ENCODE results near the gene MSGN1. TPM values are rescaled to one million over a fixed set of nuclear protein-coding genes. Genes with fewer than 3 reads are reported as not detected.

Gene MSGN1
- total RNA-seq, 4 donors from 2014 or later, result not detected

DNA sequence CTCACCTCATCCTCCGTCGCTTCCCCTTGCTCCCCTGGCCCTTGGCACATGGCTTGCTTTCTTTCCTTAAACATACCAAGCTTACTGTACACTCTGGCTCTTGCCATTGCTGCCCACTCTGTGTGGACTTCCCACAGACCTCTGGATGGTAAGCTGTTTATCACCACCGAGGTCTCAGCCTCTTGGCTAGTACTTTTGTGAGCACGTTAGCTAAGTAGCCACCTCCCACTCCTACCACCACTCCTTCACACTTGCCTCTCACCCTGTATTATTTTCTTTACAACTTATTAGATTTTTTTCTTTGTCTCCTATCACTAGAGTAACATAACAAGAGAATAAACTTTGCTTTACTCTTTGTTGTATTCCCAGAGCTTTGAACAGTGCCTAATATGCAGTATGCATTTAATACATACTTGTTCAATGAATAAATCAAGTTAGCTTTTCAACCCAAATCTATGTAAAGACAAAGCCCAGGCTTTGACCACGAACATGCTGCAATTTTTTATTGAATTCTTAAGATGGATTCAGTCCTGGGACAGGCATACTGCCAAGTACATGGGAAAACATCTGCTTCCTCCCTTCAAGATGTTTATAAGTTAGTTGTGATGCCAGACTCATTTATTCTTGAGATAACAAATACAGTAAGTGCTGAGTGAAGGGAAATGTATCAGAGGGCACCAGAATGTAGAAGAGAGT is 25.0 kb upstream of the MSGN1 start:
- Histone ChIP-seq H3K9me3 (no peaks in the 10 kb centered on the region), H3K4me1 (peaks cover 27 to 30% of the 10 kb centered on the region in 2 donors), H3K4me3 (no peak overlapping the region), H3K27me3 (no peaks in the 10 kb centered on the region), H3K36me3 (no peaks in the 10 kb centered on the region), H3K27ac (no peak overlapping the region)
- TF ChIP-seq, protein P1, sequence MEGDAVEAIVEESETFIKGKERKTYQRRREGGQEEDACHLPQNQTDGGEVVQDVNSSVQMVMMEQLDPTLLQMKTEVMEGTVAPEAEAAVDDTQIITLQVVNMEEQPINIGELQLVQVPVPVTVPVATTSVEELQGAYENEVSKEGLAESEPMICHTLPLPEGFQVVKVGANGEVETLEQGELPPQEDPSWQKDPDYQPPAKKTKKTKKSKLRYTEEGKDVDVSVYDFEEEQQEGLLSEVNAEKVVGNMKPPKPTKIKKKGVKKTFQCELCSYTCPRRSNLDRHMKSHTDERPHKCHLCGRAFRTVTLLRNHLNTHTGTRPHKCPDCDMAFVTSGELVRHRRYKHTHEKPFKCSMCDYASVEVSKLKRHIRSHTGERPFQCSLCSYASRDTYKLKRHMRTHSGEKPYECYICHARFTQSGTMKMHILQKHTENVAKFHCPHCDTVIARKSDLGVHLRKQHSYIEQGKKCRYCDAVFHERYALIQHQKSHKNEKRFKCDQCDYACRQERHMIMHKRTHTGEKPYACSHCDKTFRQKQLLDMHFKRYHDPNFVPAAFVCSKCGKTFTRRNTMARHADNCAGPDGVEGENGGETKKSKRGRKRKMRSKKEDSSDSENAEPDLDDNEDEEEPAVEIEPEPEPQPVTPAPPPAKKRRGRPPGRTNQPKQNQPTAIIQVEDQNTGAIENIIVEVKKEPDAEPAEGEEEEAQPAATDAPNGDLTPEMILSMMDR (IDR thresholded peaks at IDR 0.05 in 4 of 5, conservative IDR thresholded peaks at IDR 0.05 in 1 of 5), result no peak
- TF ChIP-seq POLR2A (IDR thresholded peaks at IDR 0.05), result no peak
- in situ Hi-C loops (cut with MboI; ENCODE audit: low sequenced_read_pairs in 4 of 4), result no loop called here
- intact Hi-C loops (cut with DNase I; ENCODE audit: low total_unique reads), result no loop called here
- ATAC-seq, result no peak
- DNase-seq, result no peak

DNA sequence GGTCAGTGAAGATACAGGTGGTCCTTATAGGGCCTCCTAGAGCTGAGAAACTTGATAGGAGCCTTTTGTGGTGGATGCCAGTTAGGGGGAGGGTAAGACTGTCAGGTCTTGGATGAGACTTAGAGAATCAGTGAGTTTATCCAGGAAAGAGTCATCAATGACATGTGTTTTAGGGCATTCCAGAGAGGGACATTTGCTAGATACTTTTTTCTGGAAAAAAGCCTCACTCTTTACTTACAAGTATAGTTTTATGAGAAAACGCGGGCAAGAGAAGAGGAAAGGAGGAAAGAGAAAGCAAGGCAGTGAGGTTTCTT is 24.5 kb upstream of the MSGN1 start:
- Histone ChIP-seq H3K9me3 (no peaks in the 10 kb centered on the region), H3K36me3 (no peaks in the 10 kb centered on the region), H3K4me3 (no peak overlapping the region), H3K4me1 (peaks cover 27 to 30% of the 10 kb centered on the region in 2 donors), H3K27ac (no peak overlapping the region), H3K27me3 (no peaks in the 10 kb centered on the region)
- DNase-seq, result no peak
- intact Hi-C loops (cut with DNase I; ENCODE audit: low total_unique reads) (no loop called here), in situ Hi-C loops (cut with MboI; ENCODE audit: low sequenced_read_pairs in 4 of 4) (no loop called here)
- TF ChIP-seq POLR2A (IDR thresholded peaks at IDR 0.05), result no peak
- TF ChIP-seq, protein P1 (IDR thresholded peaks at IDR 0.05 in 4 of 5, conservative IDR thresholded peaks at IDR 0.05 in 1 of 5), result no peak
- ATAC-seq, result no peak

DNA sequence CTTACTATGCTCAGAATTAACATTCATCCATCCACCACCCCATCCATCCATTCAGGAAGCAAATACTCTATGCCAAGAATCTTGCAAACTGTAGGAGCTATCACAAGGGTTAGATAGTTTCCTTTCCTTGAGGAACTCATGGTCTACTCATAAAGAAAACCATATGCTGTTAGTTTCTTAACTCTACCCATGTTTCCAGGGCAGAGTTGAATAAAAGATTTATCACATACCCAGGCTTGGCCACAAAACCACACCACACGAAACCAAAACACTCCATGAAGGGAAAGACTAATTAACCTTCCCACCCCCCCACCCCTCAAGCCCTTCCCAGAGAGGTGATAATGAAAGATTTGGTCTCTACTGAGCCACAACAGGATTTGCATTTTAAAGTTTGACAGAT is 23.7 kb upstream of the MSGN1 start:
- DNase-seq (no peak), ATAC-seq (no peak)
- Histone ChIP-seq H3K4me3 (no peak overlapping the region), H3K27me3 (no peaks in the 10 kb centered on the region), H3K36me3 (no peaks in the 10 kb centered on the region), H3K27ac (no peak overlapping the region), H3K9me3 (no peaks in the 10 kb centered on the region), H3K4me1 (peaks cover 27 to 30% of the 10 kb centered on the region in 2 donors)
- no peak for TF ChIP-seq POLR2A (IDR thresholded peaks at IDR 0.05)
- TF ChIP-seq, protein P1 (IDR thresholded peaks at IDR 0.05 in 4 of 5, conservative IDR thresholded peaks at IDR 0.05 in 1 of 5), result no peak
- in situ Hi-C loops (cut with MboI; ENCODE audit: low sequenced_read_pairs in 4 of 4), result no loop called here
- intact Hi-C loops (cut with DNase I; ENCODE audit: low total_unique reads), result no loop called here

DNA sequence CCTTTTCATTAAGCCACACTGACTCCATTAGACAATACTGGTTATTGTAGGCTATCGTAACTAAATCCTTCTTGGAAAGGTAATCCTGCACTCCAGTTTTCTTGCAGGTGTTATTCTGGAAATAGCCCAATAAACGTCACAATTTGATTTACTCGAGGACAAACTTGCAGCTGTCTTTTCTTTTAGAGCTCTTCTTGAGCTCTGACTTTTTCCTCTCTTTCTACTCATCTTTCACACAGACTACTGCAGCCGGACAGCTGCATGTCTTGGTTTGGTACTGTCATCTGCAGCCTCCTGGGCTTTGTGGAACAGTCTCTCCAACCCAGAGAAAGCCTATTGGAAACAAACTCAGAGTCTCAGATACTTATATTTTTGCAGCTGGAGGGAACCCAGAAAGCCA is 23.0 kb upstream of the MSGN1 start:
- Histone ChIP-seq H3K4me1 (peaks cover 27 to 30% of the 10 kb centered on the region in 2 donors), H3K36me3 (no peaks in the 10 kb centered on the region), H3K27me3 (no peaks in the 10 kb centered on the region), H3K4me3 (no peak overlapping the region), H3K9me3 (no peaks in the 10 kb centered on the region), H3K27ac (peak overlapping the region in 3 of 4 donors; percentile 35 to 64 (median 50))
- in situ Hi-C loops (cut with MboI; ENCODE audit: low sequenced_read_pairs in 4 of 4), result no loop called here
- ATAC-seq, result peak; percentile 62 to 66
- DNase-seq, result no peak
- TF ChIP-seq POLR2A (IDR thresholded peaks at IDR 0.05), result no peak
- TF ChIP-seq, protein P1 (IDR thresholded peaks at IDR 0.05 in 4 of 5, conservative IDR thresholded peaks at IDR 0.05 in 1 of 5), result no peak
- intact Hi-C loops (cut with DNase I; ENCODE audit: low total_unique reads), result no loop called here

Data from gastrocnemius medialis (tissue), 4 donors.